NK-92 (cell line): ENCODE data around the gene GPR137B.
"Not testable (repeated sequence)": the region's sequence is repeated elsewhere in the genome, so short reads cannot be mapped to it uniquely, and the experiment has no call there.

Experiments
- DNase-seq: peaks from one replicate; lab custom pipeline; 2025; ENCODE audit not compliant: unreplicated experiment; lab: John Stamatoyannopoulos, UW

The GPR137B gene

GRCh38 chr1:236143104-236143948 is 987 bp downstream of the GPR137B start:
- DNase-seq: no peak

DNA sequence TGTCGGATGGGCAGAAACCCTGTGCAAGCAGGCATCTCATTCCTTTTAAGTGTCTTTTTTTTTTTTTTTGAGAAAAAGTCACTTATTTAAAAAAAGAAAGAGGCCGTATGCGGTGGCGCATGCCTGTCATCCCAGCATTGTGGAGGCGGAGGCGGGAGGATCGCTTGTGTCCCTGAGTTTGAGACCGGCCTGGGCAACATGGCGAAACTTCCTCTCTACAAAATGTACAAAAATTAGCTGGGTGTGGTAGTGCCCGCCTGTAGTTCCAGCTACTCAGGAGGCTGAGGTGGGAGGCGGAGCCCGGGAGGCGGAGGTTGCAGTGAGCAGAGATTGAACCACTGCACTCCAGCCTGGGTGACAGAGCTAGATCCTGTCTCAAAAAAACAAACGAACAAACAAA is 1.7 kb downstream of the GPR137B start:
- no peak for DNase-seq

- no peak for DNase-seq
Observed at GRCh38 chr1:236144446-236145150, 2.3 kb downstream of the GPR137B start.

DNA sequence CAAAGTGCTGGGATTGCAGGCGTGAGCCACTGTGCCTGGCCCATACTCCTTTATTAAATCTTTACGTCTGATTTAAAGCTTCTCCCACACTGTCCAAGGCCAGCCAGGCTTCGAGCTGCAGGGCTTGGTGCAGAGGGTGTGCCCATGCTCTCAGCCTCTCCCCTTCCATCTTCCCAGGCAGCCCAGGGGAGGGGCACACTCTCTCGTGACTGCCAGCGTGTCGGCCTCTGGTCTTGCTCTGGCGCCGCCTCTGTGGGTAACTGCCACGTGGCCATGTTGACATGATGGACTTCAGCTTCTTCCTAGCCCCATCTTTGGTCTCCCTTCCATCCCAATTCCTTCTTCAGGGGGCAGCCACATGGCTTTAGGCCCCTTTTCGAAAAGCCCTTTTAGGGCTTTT is 4.7 kb downstream of the GPR137B start:
- no peak for DNase-seq

DNA sequence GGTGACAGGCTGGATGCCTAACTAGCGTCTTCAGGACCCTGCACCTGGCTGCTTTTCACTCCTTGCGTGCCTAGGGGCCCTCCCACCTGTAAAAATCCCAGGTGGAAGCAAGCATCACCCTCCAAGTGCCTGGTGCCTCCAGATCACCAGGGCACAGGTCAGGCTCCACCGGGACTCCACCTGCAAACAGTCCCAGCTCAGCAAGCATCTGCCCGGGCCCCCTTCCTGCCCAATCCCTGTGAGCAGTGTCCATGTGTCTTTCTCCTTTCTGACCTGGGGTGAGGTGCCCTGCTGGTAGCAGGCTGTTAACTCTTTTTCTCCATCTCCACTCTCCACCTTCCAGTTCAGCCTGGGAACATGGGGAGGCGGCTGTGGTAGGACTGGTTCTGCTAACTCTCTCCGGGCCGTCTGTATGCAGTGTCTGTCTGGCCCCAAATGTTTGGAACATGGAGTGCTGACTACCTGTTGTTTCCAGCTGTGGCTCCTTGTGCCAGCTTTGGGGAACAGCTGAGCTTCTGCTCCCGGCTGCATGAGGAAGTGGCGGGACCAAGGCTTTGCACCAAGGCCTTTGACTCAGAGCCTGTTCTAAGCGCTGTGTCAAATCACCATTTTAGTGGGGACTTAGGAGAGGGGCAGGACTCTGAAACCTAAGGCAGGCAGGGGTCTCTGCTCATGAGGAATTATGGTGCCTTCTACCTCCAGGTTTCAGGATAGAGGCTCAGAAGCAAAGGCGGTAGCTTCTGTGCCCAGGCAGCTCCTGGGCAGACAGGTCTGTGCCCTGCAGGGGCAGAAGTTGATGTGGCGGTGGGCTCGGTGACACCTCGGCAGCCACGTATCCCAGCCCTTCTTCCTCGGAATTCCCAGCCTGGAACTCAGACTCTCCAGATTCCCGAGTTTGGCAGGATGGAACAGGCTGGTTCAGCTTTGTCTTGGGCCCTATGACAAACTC is 5.5 kb downstream of the GPR137B start:
- DNase-seq: no peak

GRCh38 chr1:236148470-236148845 is 6.1 kb downstream of the GPR137B start:
- DNase-seq: no peak

DNA sequence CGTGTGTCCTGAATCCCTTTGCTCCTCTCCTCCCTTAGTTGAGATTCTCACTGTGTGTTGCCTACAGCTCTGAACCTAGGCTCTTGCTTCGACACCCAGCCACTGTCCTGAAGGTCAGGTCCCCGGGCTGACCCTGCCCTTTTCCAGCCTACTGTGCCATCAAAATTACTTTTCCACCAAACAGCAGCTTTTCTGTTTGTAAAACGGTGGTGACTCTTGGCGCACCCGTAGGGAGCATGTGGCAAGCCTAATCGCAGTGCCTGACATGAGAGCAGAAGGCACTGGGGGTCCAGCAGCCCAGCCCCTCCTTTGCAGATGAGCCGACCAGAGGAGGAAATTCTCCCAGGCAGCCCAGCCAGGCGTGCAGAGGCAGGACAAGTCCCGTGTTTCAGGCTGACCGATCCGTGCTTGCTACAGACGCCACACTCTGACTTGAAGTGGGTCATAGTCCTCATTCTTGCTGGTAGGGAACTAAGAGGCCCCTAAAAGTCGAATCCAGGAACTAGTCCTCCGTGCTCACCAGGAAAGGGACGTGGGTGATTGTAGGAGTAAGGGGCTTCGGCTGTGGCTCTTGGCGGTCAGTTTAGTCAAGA is 6.8 kb downstream of the GPR137B start:
- no peak for DNase-seq

DNA sequence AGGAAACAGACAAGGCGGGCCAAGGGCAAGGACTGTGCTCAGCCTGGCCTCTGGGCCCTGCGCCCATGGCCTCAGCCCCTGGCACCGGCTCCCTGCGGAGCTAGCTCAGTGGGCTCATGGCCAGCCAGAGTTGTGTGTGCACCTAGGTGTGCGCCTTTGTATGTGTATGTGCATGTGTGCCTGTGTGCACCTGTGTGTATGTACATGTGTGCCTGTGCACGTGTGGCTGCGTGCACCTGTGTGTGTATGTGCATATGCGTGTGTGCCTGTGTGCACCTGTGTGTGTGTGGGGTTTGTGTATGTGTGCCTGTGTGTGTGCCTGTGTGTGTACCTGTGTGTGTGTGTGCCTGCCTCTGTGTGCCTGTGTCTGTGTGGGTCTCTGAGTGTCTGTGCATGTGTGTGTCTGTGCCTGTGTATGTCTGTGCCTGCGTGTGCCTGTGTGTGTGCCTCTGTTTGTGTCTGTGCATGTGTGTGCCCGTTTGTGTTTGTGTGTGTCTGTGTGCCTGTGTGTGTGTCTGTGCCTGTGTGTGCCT is 7.4 kb downstream of the GPR137B start:
- no peak for DNase-seq

- DNase-seq: no peak
Observed at GRCh38 chr1:236150311-236150955, 8.1 kb downstream of the GPR137B start.

- DNase-seq: no peak
Observed at GRCh38 chr1:236150986-236151385, 8.6 kb downstream of the GPR137B start.

DNA sequence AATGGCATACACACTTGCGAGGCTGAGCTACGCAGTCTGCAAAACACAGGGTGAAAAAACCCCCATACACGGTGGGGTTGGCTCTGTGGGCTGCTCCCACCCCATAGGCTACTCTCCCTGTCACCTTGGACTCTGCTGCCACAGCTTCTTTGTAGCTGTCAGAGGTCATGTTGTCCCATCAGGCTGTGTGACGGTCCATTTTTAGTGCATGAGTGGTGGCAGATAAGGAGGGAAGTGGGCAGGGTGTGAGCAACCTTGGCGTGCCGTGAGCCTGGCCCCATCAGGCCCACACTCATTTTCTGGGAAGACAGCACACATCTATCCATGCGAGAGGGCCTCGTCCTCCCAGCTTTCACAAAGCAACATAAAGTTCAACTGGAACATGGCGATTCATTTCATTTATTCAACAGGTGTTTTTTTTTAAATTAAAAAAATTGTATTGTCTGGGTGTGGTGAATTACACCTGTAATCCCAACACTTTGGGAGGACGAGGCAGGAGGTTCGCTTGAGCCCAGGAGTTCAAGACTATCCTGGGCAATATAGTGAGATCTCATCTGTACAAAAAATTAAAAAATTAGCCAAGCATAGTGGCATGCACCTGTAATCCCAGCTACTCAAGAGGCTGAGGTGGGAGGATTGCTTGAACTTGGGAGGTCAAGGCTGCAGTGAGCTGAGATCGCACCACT is 9.5 kb downstream of the GPR137B start:
- no peak for DNase-seq

DNA sequence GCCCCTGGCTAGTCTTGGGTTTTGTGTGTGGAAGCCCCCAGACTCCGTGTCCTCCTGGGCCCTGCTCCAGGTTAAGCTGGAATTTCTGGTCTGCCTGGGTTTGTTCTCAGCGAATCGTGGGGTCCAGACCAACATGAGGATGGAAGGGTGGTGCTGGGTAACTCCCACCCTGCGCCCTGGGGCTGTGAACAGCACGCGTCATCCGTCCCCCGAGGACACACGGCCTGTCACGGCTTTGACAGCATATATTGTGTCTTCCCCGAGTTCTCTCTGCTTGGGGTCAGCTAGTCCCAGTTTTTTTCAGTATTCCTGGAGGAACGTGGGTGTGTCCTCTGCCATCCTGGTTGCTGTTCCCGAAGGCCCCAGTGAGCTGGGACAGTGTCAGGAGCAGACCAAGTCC is 11.8 kb downstream of the GPR137B start:
- DNase-seq: no peak

- no peak for DNase-seq
Observed at GRCh38 chr1:236154671-236155398, 12.5 kb downstream of the GPR137B start.

DNA sequence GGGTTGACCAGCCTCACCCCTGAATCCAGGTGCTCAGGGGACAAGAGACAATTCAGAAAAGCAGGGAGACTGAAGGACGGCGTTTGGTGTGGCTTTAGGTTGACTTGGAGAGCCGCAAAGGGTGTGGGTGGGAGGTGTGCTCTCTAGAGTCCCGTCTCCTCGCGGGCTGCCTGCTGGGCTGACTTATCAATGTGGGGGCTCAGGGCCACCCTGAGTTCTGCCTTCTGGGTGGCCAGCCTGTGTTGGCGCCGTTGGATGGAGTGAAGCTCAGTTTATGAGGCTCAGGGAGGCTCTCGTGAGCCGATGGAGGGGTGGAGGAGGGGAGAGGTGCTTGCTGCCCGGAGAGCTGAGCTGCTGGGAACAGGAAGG is 13.0 kb downstream of the GPR137B start:
- DNase-seq: no peak

DNA sequence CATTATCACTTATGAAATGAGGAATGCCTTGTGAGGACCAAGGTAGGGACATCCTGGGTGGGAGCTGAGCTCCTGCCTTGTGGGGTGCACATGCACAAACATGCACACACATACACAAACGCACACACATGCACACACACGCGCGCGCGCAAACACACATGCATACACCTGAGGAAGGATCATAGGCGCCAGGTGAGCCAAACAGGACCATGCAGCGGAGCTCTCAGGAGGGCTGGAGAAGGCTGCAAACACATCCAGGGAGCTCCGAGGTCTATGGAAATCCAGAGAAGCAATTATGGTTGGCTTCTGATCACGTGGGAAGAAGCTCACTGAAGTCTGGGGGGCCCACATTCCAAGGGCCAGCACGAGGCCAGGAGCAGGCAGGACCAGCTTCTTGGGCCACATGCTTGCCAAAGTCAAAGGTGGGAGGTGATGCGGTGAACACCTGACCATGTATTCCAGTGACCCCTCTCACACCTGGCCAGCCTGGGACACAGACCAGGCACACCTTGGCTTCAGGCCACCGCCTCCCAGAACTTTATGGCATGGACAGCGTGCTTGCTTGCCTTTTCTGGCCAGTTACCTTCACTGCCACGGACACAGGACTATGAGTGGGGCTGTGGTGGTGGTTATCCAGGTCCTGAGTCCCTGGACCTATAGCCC is 13.6 kb downstream of the GPR137B start:
- DNase-seq: no peak

DNA sequence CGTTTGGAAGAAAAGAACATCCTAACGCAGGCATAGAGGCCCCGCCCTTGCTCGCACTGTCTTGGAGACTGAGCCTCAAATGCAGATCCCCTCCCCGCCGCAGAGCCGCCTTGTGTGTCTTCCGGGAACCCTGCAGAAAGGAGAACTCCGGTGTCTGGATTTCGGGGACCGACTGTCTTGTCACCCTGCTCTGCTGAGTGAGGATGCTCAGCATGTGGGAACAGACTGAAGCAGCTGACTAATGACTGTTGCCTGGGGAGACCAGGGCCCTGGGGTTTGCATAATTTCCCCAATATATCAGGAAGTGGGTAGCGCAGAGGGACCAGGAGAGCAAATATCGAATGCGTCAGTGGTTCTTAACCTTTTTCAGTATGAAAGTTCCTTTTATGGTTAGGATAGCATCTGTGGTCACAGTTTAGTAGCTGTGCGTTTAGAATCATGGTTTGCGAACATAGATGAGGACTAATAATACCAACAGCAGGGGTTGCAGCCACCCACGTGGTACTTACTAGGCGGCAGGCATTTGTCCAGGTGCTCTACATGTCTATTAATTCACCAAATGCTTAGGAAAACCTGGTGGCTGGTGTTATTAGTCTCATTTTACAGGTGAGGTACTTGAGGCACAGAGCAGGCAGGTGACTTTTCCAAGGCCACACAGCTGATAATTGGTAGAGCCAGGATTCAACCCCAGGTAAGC is 14.3 kb downstream of the GPR137B start:
- DNase-seq: no peak

- DNase-seq: not testable (repeated sequence)
Observed at GRCh38 chr1:236158072-236158471, 15.7 kb downstream of the GPR137B start.

- no peak for DNase-seq
Observed at GRCh38 chr1:236158719-236159118, 16.4 kb downstream of the GPR137B start.
